HG03571 (cell line): ENCODE results near the gene PPP2R3A.

ENCODE experiments used
- ATAC-seq: cut with Tn5 transposase; IDR thresholded peaks from one replicate; pipeline ENCODE4 v1.9.1; 2021; ENCODE audit not compliant: unreplicated experiment

PPP2R3A gene

GRCh38 chr3:136022529-136023263 lies 57.2 kb downstream of the PPP2R3A start:
- no peak for ATAC-seq

DNA sequence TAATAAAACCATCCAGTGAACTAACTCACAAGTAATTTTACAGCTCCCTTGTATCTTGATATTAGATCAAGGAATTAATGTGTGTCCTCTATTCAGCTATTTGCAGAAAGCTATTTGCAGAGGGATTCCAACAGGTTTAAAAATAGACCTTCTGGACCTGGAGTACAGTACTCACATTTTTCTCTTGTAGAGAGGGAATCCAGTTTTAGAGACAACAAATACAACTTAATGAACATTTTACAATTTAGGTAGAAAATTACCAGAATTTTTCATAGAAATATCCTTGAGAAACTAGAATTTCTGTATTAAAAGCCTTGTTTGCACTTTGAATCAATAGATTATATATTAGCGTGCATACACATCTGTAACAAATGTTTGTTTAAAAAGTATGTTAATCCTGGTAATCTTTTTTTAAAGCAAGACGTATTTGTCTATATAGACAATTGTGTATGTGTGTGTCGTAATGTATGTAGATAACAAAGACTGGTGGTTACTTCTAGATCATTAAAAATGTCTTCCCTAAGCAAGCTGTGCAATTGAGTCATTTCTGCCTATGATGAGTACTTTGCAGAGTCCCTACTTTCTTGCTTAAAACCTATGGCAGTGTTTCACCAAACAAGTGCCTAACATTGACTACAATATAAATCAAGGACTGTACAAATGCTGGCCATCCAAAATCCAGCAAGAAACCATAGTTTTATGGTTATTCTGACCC lies 57.9 kb downstream of the PPP2R3A start:
- ATAC-seq, result no peak

GRCh38 chr3:136036306-136036705 lies 70.8 kb downstream of the PPP2R3A start:
- no peak for ATAC-seq

DNA sequence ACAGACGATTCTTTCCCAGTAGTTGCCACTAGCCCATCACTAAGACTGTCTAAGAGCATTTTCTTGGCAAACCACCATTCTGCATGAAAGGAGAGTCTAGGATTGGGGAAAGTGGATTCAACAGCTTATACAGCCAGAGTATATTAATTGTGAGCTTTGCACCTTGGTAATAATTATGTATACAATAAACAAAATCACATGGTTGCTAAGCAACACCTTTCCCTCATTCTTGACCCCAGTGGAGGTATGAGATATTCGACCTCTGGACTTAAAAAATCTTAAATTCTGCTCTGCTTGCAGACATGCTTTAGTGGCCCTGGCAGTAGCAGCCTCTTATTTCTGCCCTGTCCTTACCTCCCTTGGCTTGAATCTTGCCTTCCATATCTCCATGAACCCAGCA lies 73.1 kb downstream of the PPP2R3A start:
- ATAC-seq, result no peak

DNA sequence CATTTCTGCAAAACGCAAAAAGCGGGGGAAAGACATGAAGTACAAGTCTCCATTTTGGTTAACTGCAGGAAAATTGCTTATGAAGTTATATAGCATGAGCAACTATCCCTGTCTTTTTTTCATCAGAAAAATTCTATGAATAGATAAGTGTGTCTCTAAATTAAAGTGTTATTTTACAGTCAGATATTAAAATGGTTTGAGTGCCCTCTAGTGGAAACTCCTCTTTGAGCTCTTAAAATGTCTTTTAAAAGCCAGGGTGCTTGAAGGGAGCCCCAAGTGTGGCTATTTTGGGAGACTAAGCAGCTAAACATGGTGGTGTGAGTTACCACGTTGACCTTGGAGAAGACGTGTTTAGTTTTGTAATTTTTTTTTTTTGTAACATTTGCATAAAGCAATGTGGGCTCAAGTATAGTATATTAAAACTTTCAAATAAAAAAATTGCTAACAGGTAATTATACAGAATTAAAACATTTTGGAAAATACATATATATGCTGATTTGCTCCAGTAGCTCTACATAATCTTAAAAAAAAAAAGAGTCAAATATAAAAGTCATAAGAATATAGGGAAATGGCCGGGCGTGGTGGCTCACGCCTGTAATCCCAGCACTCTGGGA lies 77.2 kb downstream of the PPP2R3A start:
- no peak for ATAC-seq

DNA sequence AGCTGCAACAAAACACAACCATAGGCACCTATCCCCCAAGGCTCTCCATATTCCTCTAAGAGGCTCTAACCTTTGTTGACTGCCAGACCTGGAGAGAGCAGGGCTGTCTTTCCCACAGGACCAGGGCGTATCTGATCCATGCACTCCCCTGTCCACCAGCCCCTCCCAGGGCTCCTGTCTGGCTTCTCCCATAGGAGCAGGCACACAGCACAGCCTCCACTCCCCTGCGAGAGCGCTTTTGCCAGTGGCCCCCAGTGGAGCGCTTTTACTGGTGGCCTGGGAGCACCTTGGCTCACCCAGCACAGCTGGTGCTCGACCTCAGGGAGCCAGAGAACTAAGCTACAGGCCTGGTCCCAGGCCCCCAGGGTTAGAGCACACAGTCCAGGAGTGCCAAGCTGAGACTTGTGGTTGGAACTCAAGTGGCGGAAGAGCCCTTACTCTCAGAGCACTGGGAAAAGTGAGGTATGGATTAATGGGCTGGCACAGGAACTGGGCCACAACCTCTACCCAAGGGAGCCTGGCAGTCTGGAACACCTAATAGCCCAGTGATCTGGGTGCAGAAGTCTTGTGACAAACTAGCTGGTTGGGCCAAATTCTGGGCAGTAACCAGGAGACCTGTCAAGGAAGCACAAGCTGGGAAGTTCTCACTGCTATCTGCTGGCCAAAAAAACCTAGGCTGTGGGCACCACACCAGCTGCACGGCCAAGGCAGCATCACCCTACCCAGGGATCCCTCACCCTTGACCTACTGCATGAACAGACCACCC lies 79.6 kb downstream of the PPP2R3A start:
- no peak for ATAC-seq

- no peak for ATAC-seq
Observed at GRCh38 chr3:136048068-136048467, 82.5 kb downstream of the PPP2R3A start.

- no peak for ATAC-seq
Observed at GRCh38 chr3:136050250-136050649, 84.7 kb downstream of the PPP2R3A start.

DNA sequence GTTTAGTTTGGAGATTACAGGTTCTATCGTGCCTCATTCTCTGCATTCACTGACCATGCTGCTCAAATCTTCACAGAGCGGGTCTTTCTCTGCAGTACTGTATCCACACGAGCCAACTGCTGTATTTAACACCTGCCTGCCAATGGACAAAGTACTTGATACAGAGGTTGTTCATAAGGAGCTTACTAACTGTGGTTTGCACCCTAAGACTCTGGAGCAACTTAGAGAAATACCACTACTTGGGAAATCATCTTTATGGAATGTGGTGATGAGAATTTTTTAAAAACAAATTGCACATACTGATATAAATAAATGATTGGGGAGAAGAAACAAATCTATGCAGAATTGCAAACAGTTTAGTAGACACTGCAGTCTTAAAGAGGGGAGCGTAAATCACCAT lies 90.0 kb downstream of the PPP2R3A start:
- no peak for ATAC-seq

- no peak for ATAC-seq
Observed at GRCh38 chr3:136067211-136067610, 101.7 kb downstream of the PPP2R3A start.

DNA sequence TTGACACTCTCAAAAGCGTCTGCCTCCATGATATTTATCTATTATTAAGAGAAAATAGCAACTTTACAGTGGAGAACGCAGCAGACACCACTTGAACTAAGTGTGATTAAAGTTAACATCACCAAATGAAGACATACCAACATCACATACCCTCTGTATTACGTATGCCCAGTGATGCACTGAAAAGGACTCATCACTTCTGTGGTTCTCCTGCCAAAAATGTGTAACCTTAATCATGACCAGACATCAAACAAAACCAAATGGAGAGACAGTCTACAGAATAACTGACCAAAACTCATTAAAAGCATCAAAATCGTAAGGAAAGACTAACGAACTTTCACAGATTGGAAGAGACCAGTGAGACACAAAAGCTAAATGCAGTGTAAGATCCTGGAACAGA lies 103.2 kb downstream of the PPP2R3A start:
- no peak for ATAC-seq

DNA sequence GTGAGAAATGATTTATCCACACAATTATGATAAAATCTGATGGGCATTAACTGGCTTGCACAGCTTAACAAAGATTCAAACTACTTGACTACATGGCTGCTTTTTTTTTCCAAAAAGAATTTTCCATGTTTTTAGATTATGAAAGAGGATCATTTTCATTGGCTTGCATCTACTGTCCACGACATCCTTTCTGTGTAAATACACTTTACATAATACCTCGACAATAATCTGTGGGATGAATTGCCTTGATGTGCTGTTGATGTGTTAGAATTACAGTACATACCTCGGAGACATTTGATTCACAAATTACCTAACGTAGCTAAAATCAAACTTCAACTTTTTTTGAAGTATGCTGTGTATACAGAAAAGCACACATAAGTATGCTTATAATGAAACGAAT lies 104.4 kb downstream of the PPP2R3A start:
- no peak for ATAC-seq

DNA sequence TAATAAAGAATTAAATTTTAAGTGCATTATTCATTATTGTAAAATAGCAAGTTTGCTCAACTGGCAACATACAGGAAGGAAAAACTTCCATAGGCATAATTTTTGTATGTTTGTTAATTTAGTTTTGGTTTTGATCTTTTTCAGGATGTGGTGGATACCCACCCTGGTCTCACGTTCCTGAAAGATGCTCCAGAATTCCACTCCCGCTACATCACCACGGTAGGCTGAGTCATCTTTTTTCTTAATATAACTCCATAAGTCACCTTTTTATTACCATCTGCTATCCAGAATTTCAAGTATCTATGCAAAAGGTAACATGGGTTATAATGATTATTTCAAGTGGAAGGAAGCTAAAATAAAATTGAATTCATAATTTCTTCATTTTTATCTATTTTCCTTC lies 104.8 kb downstream of the PPP2R3A start:
- ATAC-seq, result no peak

- ATAC-seq, result no peak
Observed at GRCh38 chr3:136070953-136071949, 105.7 kb downstream of the PPP2R3A start.

DNA sequence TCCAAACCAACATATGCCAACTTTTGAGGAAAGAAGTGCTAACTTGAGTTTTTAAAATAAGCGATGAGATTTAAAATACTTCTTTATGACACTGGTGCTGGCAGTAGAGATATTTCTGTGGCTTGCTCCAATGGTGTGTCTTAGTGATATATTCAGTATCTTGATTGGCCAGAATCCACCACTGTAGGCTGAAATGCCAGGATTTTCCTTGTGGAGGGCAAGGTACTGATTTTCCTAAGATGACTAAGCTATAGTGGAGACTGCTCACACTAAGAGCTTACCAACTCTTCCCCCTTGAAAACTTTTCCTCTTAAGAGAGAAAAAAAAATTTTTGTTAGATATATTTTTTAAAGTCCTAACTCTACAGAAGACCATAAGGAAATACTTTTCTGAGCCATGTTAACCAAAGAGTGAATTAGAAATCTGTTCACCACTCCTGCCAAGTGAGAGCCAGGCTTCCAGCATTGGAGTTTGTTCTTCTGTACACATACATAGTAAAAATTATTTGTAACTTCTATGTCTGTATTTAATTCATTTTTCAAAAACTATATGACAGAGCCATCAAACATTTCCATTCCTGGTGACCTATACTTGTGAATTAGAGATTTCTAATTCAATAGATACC lies 109.1 kb downstream of the PPP2R3A start:
- ATAC-seq, result no peak

- peak; percentile 61 for ATAC-seq
Observed at GRCh38 chr3:136075218-136075808, 109.8 kb downstream of the PPP2R3A start.

- no peak for ATAC-seq
Observed at GRCh38 chr3:136075811-136076210, 110.3 kb downstream of the PPP2R3A start.

GRCh38 chr3:136078421-136079364 lies 113.2 kb downstream of the PPP2R3A start:
- ATAC-seq, result no peak
